Measurements from ENCODE around the gene CNTLN.

DNA sequence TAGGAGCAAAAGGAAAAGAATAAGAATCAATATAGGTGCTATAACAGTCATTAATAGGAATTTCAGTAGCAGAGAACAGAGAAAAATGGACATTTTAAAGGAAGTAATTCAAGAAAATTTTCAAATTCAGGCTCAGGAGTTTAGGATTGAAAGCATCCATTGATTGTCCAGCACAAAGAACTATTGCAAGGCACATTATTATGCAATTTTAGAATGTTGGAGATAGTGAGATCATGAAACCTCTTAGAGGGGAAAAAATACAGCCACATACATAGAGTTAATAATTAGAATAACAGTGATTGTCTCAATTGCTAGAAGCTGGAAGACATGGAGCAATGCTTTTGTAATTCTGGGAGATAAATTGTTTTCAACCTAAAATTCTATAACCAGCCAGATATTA is 31.5 kb downstream of the CNTLN start:
- TF ChIP-seq ZNF274 (IDR thresholded peaks at IDR 0.05; ENCODE audit: borderline replicate concordance, extremely low read depth, low read length) (no peak), JUN (IDR thresholded peaks at IDR 0.05; ENCODE audit: low read depth, low read length) (no peak), EP300 (IDR thresholded peaks at IDR 0.05; ENCODE audit: borderline replicate concordance in 1 of 2, low read depth in 2 of 2, low read length in 2 of 2) (no peak), SUZ12 (IDR thresholded peaks at IDR 0.05; ENCODE audit: low read length) (no peak), JUND (IDR thresholded peaks at IDR 0.05; ENCODE audit: low read length) (no peak), CBX8 (IDR thresholded peaks at IDR 0.05; ENCODE audit: borderline replicate concordance, low read depth, low read length) (no peak), KDM5A (IDR thresholded peaks at IDR 0.05; ENCODE audit: low read length) (no peak), EZH2 (IDR thresholded peaks at IDR 0.05; ENCODE audit: low read depth, low read length, severe bottlenecking) (no peak), TEAD4 (IDR thresholded peaks at IDR 0.05; ENCODE audit: low read depth, low read length) (no peak), HDAC2 (IDR thresholded peaks at IDR 0.05; ENCODE audit: borderline replicate concordance in 1 of 2, low read depth in 2 of 2, low read length in 2 of 2) (no peak), POLR2AphosphoS5 (IDR thresholded peaks at IDR 0.05; ENCODE audit: low read depth, low read length) (no peak), TBP (IDR thresholded peaks at IDR 0.05; ENCODE audit: low read depth, low read length) (no peak)
- TF ChIP-seq, protein P1, sequence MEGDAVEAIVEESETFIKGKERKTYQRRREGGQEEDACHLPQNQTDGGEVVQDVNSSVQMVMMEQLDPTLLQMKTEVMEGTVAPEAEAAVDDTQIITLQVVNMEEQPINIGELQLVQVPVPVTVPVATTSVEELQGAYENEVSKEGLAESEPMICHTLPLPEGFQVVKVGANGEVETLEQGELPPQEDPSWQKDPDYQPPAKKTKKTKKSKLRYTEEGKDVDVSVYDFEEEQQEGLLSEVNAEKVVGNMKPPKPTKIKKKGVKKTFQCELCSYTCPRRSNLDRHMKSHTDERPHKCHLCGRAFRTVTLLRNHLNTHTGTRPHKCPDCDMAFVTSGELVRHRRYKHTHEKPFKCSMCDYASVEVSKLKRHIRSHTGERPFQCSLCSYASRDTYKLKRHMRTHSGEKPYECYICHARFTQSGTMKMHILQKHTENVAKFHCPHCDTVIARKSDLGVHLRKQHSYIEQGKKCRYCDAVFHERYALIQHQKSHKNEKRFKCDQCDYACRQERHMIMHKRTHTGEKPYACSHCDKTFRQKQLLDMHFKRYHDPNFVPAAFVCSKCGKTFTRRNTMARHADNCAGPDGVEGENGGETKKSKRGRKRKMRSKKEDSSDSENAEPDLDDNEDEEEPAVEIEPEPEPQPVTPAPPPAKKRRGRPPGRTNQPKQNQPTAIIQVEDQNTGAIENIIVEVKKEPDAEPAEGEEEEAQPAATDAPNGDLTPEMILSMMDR (IDR thresholded peaks at IDR 0.05; ENCODE audit: control extremely low read depth in 1 of 3, insufficient read depth in 1 of 3, low read depth in 1 of 3, low read length in 3 of 3) = no peak
- TF ChIP-seq, protein P2, sequence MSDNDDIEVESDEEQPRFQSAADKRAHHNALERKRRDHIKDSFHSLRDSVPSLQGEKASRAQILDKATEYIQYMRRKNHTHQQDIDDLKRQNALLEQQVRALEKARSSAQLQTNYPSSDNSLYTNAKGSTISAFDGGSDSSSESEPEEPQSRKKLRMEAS (IDR thresholded peaks at IDR 0.05) = no peak
